OCI-LY3 (cell line): ENCODE measurements around the gene NCR3LG1.

Source experiments
- H2AFZ ChIP-seq: fragments of 200-600, 300-600 bp; shearing (Covaris generic); 2 replicates; pipeline ENCODE4 v1.6.0; 2014; ENCODE audit warnings: antibody characterized with exemption, low read depth, low read length
- H3K27ac ChIP-seq: fragments of 200-600, 300-600 bp; sonication (generic); 2 replicates; pipeline ENCODE4 v1.5.1; 2014; ENCODE audit warnings: mild to moderate bottlenecking, low read length, moderate library complexity, mixed read lengths
- H3K27me3 ChIP-seq: fragments of 200-600, 300-600 bp; sonication (generic); 2 replicates; pipeline ENCODE4 v1.6.1; 2014; ENCODE audit warnings: low read depth, low read length, mixed read lengths
- H3K36me3 ChIP-seq: fragments of 200-600, 300-600 bp; sonication (generic); replicated peaks from 2 replicates; pipeline ENCODE3; 2014; ENCODE audit warnings: low read depth, low read length, mixed read lengths
- H3K4me1 ChIP-seq: fragments of 300-600, 200-600 bp; sonication (generic); 2 replicates; pipeline ENCODE4 v1.6.1; 2014; ENCODE audit warnings: low read length, mixed read lengths
- H3K4me2 ChIP-seq: fragments of 200-600, 300-600 bp; sonication (generic); 2 replicates; pipeline ENCODE4 v1.6.1; 2014; ENCODE audit warnings: low read length, mixed read lengths
- H3K4me3 ChIP-seq: fragments of 300-600, 200-600 bp; sonication (generic); 2 replicates; pipeline ENCODE4 v1.5.1; 2014; ENCODE audit warnings: antibody characterized with exemption, mild to moderate bottlenecking, low read length, moderate library complexity
- H3K79me2 ChIP-seq: fragments of 300-600, 200-600 bp; shearing (Covaris generic); 2 replicates; pipeline ENCODE4 v1.6.1; 2014; ENCODE audit warnings: mild to moderate bottlenecking, low read length, mixed read lengths
- H3K9ac ChIP-seq: fragments of 300-600, 200-600 bp; shearing (Covaris generic); 2 replicates; pipeline ENCODE4 v1.6.0; 2014; ENCODE audit warnings: mild to moderate bottlenecking, low read length, moderate library complexity
- H3K9me3 ChIP-seq: fragments of 200-600, 300-600 bp; shearing (Covaris generic); 2 replicates; pipeline ENCODE4 v1.6.1; 2014; ENCODE audit warnings: low read length, mixed read lengths; ENCODE audit not compliant: insufficient read depth
- H4K20me1 ChIP-seq: fragments of 200-600, 300-600 bp; sonication (generic); 2 replicates; pipeline ENCODE4 v1.6.1; 2016; ENCODE audit warnings: low read length, mixed read lengths; ENCODE audit not compliant: insufficient read depth
- CTCF ChIP-seq: fragments of 200-600, 300-600 bp; sonication (generic); IDR thresholded peaks from 2 replicates; pipeline ENCODE4 v1.5.1; 2014; ENCODE audit warnings: antibody characterized with exemption, low read length, low read depth
- EZH2phosphoT487 ChIP-seq: fragments of 200-600 bp; shearing (Covaris generic); IDR thresholded peaks from 2 replicates; pipeline ENCODE4 v1.6.1; 2018; ENCODE audit warnings: antibody characterized with exemption, mixed run types, low read depth

NCR3LG1 gene

GRCh38 chr11:17406082-17406817, 54.6 kb downstream of the NCR3LG1 start:
- Histone ChIP-seq H3K4me2 (0 out of 2 replicates have a peak overlapping the region, but pooled peaks have one; percentile 53), H3K36me3 (no peaks in the 10 kb centered on the region), H3K4me1 (peaks cover 10% of the 10 kb centered on the region), H4K20me1 (no peaks in the 10 kb centered on the region), H3K79me2 (no peaks in the 10 kb centered on the region), H3K9ac (no peak overlapping the region), H2AFZ (no peak overlapping the region), H3K27me3 (no peaks in the 10 kb centered on the region), H3K4me3 (no peak overlapping the region), H3K9me3 (no peaks in the 10 kb centered on the region), H3K27ac (no peak overlapping the region)
- TF ChIP-seq EZH2phosphoT487 = no peak
- no peak for TF ChIP-seq CTCF

- no peak overlapping the region for H3K4me3 ChIP-seq
- no peaks in the 10 kb centered on the region for H3K27me3 ChIP-seq
- TF ChIP-seq CTCF = no peak
- H4K20me1 ChIP-seq = no peaks in the 10 kb centered on the region
- H3K27ac ChIP-seq = no peak overlapping the region
- no peak overlapping the region for H3K9ac ChIP-seq
- H3K4me1 ChIP-seq = peaks cover 9% of the 10 kb centered on the region
- H2AFZ ChIP-seq = no peak overlapping the region
- H3K4me2 ChIP-seq = no peak overlapping the region
- no peaks in the 10 kb centered on the region for H3K79me2 ChIP-seq
- no peaks in the 10 kb centered on the region for H3K9me3 ChIP-seq
- H3K36me3 ChIP-seq = no peaks in the 10 kb centered on the region
Measured at GRCh38 chr11:17406818-17407149, 55.2 kb downstream of the NCR3LG1 start.

GRCh38 chr11:17407575-17407974, 56.0 kb downstream of the NCR3LG1 start:
- no peaks in the 10 kb centered on the region for H4K20me1 ChIP-seq
- H3K4me1 ChIP-seq = peaks cover 9% of the 10 kb centered on the region
- TF ChIP-seq EZH2phosphoT487 = no peak
- TF ChIP-seq CTCF = no peak
- no peaks in the 10 kb centered on the region for H3K79me2 ChIP-seq
- H3K27ac ChIP-seq = no peak overlapping the region
- no peaks in the 10 kb centered on the region for H3K9me3 ChIP-seq
- H3K27me3 ChIP-seq = no peaks in the 10 kb centered on the region
- H3K4me3 ChIP-seq = no peak overlapping the region
- no peaks in the 10 kb centered on the region for H3K36me3 ChIP-seq
- no peak overlapping the region for H3K9ac ChIP-seq
- H3K4me2 ChIP-seq = no peak overlapping the region
- H2AFZ ChIP-seq = no peak overlapping the region

GRCh38 chr11:17408026-17408425, 56.4 kb downstream of the NCR3LG1 start:
- Histone ChIP-seq H3K9ac (no peak overlapping the region), H3K9me3 (no peaks in the 10 kb centered on the region), H3K4me3 (no peak overlapping the region), H3K4me1 (peaks cover 9% of the 10 kb centered on the region), H3K36me3 (no peaks in the 10 kb centered on the region), H3K27me3 (peaks cover 2% of the 10 kb centered on the region; the same call in 1 of the 2 replicates), H3K4me2 (no peak overlapping the region), H3K79me2 (no peaks in the 10 kb centered on the region), H3K27ac (no peak overlapping the region), H4K20me1 (no peaks in the 10 kb centered on the region), H2AFZ (no peak overlapping the region)
- no peak for TF ChIP-seq EZH2phosphoT487
- TF ChIP-seq CTCF = no peak
